Left forelimb (tissue), 1 donor: Measurements from ENCODE around the gene AKR7A2.
"Not testable (repeated sequence)": the region's sequence is repeated elsewhere in the genome, so short reads cannot be mapped to it uniquely, and the experiment has no call there.

Source experiments
- DNase-seq: peaks from one replicate; pipeline ENCODE4 v3.0.0-alpha.2; 2018; ENCODE audit warnings: low spot score

The AKR7A2 gene

DNA sequence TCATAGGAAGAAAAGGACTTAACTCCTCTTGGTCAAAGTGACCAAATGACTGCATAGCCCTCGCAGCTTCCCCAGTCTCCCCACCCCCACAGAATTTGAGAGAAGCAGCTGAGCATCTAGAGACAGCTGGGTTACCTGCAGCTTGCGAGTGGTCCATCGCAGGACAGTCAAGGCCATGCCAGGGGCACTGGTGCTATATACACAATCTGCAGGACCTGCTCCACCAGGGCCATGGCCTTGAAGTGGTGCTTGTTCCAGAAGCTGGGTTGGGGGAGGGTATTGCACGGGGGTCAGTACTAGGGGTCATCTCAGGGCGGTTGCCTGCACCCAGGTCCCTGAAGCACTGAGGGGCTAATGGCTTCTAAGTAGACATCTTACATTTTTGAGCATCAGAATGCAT is 49.9 kb downstream of the AKR7A2 start:
- DNase-seq = no peak

DNA sequence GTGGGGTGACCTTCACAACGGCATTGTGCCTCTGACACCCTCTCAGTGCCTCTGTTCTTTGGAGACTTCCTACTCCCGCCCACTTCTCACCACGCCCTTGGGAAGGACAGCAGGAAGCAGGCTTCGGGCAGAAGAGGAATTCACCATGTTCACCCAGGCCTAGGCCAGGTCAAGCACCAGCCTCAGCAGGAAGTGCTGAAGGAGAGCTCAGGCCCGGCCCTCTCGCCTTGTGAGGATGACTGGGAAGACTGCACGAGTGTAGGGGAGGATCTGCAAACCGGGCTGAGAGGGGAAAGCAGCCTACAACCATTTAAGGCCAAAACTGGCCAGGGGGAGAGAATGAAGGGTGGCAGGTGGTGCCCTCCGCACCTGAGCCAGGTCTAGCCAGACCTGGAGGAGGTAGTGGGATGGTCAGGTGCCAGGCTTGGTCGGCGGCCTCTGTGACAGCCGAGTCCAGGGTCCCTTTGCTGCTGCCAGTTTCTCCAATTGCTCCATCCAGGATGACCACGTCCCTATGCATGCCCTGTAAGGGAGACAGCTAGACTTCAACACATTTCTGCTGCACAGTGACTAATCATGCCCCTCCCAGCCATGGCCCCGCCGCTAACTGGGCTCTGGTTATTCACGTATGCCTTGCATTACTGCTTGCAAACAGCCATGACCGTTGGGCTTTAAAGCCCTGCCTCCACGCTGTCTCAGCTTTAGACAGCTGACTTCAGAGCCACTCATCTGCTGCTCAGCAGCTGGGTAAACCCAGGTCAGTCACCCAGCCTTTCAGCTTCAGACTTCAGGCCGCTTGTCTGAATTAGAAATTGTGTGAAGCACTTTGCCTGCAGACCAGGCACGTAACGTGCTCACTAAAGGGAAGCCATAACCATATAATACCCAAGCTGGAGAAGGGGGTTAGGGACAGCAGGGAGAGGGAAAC is 51.5 kb downstream of the AKR7A2 start:
- no peak for DNase-seq

DNA sequence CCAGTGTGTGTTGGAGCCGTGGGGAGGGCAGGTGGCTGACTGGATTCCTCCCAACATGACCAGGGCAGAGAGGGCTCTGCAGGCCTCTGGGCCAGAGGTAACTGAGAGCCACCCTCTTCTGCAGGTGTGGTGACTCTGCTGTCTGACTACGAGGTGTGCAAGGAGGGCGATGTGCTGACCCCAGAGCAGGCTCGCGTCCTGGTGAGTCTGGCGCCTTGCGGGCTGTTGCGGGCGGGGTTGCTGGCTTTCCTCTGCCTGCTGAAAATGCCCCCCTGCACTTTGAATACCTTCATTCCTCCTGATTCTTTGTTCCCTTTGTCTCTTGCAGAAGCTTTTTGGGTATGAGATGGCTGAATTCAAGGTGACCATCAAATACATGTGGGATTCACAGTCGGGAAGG is 53.6 kb downstream of the AKR7A2 start:
- DNase-seq = no peak

DNA sequence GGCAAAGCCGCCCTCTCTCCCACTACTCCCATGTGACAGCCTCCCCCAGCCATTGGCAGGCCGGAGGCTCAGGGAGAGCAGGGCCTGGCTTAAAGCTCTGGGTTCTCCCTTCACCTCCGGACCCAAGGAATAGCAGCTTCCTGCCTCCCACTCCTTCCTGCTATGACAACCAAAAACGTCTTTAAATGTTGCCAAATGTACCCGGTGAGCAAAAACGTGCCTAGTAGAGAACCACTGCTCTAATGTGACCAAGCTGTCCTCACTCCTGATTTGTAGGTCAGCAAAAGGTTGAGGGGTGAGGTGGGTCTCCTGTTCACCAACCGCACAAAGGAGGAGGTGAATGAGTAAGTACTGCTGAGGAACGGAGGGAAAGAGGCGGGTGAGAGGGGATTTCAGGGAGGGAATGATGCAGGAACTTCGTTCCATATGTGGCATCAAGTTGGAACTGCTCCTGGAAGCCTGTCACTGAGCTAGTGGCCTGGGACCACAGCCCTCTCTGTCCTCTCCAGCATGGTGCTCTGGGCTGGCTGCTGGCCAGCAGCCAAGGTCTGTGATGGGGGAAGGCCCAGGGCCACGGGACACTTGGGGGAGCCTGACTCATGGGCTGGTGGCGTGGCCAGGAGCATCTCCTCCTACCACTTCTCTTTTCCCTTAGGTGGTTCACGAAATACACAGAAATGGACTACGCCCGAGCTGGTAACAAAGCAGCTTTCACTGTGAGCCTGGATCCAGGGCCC is 54.6 kb downstream of the AKR7A2 start:
- no peak for DNase-seq

DNA sequence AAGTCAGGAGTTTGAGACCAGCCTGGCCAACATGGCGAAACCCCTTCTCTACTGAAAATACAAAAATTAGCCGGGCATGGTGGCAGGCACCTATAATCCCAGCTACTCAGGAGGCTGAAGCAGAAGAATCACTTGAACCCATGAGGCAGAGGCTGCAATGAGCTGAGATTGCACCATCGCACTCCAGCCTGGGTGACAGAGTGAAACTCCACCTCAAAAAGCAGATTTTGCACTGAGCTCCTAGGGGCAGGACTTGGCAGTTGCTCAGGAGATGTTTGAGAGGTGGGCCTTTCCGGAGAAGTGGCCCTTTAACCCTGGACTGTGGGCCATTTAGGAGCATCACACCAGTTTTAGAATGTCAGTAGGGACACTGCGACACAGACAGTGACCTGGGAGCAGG is 55.6 kb downstream of the AKR7A2 start:
- not testable (repeated sequence) for DNase-seq

DNA sequence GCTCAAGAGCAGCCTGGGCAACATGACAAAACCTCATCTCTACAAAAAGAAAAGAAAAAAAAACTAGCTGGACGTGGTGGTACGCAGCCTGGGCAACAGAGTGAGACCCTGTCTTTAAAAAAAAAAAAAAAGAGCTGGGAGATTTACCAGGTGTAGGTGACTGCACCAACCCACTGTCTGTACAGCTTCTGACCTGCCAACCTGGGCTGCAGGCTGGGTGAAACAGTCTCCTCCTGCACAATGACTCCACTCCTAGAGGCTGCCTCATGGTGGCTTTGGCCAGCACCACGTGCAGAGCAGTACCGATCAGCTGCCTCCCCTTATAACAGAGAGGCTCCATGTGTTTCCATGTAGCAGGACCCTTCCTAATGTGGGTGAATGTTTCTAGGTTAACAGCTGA is 56.7 kb downstream of the AKR7A2 start:
- DNase-seq = no peak

DNA sequence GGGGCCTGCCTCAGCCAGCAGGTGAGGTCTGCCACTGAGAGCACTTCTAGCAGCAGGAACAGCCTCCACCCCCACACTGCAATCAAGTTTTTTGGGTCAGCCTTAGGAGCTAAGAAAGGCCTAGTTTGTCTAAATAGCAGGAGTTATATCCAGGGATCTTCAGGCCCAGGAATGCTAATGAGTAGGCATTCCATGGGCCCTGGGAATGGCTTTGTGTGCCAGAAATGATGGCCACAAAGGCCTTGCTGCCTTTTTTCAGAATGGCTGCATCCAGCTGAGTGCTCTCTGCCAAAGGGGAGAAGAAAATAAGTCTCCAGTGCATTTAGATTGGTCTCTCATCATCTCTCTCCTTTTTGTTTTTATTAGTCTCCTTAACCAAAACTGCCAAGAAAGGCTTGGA is 57.5 kb downstream of the AKR7A2 start:
- DNase-seq = no peak
